ENCODE measurements around the gene USF3.

DNA sequence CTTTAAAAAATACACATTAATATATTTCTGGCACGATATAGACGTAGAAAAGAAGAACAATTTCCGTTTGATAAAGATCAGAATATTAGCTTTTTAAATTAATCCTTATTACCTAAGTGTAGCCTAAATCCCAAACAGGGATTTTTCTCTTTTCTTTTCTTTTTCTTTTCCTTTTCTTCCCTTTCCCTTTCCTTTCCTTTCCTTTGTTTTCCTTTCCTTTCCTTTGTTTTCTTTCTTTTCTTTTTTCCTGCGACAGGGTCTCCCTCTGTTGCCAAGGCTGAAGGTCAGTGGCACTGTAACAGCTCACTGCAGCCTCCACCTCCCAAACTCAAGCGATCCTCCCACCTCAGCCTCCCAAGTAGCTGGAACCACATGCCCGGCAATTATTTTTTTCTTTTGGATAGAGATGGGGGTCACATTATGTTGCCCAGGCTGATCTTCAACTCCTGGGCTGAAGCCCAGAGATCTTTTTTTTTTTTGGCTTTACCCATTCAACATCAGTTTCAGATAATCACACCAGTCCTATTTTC lies 1.8 kb upstream of the USF3 start:
- TF ChIP-seq, protein P1, sequence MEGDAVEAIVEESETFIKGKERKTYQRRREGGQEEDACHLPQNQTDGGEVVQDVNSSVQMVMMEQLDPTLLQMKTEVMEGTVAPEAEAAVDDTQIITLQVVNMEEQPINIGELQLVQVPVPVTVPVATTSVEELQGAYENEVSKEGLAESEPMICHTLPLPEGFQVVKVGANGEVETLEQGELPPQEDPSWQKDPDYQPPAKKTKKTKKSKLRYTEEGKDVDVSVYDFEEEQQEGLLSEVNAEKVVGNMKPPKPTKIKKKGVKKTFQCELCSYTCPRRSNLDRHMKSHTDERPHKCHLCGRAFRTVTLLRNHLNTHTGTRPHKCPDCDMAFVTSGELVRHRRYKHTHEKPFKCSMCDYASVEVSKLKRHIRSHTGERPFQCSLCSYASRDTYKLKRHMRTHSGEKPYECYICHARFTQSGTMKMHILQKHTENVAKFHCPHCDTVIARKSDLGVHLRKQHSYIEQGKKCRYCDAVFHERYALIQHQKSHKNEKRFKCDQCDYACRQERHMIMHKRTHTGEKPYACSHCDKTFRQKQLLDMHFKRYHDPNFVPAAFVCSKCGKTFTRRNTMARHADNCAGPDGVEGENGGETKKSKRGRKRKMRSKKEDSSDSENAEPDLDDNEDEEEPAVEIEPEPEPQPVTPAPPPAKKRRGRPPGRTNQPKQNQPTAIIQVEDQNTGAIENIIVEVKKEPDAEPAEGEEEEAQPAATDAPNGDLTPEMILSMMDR (conservative IDR thresholded peaks at IDR 0.05) = no peak
- no peak for TF ChIP-seq ZFX (IDR thresholded peaks at IDR 0.05)

Measured in C4-2B (cell line).